HG03196 (cell line): ENCODE measurements around the gene IRAK1BP1.
"Not testable (repeated sequence)": the region's sequence is repeated elsewhere in the genome, so short reads cannot be mapped to it uniquely, and the experiment has no call there.

Source experiments
- ATAC-seq: cut with Tn5 transposase; IDR thresholded peaks from one replicate; pipeline ENCODE4 v1.9.1; 2021; ENCODE audit not compliant: unreplicated experiment

The IRAK1BP1 gene

GRCh38 chr6:78867370-78868040, at the start of gene IRAK1BP1:
Gene IRAK1BP1, plus strand, starts transcription at chr6:78867551. Its CDS starts 26 bp downstream, at chr6:78867577.
- peak; percentile 97 for ATAC-seq

GRCh38 chr6:78824045-78824444, 43.3 kb upstream of the IRAK1BP1 start:
- ATAC-seq, result no peak

GRCh38 chr6:78829407-78829806, 37.9 kb upstream of the IRAK1BP1 start:
- no peak for ATAC-seq

GRCh38 chr6:78830805-78831204, 36.5 kb upstream of the IRAK1BP1 start:
- no peak for ATAC-seq

GRCh38 chr6:78831492-78831891, 35.9 kb upstream of the IRAK1BP1 start:
- no peak for ATAC-seq

- peak; percentile 80 for ATAC-seq
These were observed 35.1 kb upstream of the IRAK1BP1 start for GRCh38 chr6:78832091-78832808.

GRCh38 chr6:78835817-78836216, 31.5 kb upstream of the IRAK1BP1 start:
- ATAC-seq, result no peak

- no peak for ATAC-seq
These were observed 30.8 kb upstream of the IRAK1BP1 start for GRCh38 chr6:78836598-78836997.

- ATAC-seq, result no peak
These were observed 26.2 kb upstream of the IRAK1BP1 start for GRCh38 chr6:78841111-78841510.

GRCh38 chr6:78842953-78843352, 24.4 kb upstream of the IRAK1BP1 start:
- ATAC-seq, result no peak

- ATAC-seq, result no peak
These were observed 22.5 kb upstream of the IRAK1BP1 start for GRCh38 chr6:78844899-78845298.

GRCh38 chr6:78845567-78845966, 21.8 kb upstream of the IRAK1BP1 start:
- ATAC-seq, result no peak

- ATAC-seq, result no peak
These were observed 16.7 kb upstream of the IRAK1BP1 start for GRCh38 chr6:78850621-78851020.

GRCh38 chr6:78851156-78851555, 16.2 kb upstream of the IRAK1BP1 start:
- ATAC-seq, result no peak

- ATAC-seq, result no peak
These were observed 12.8 kb upstream of the IRAK1BP1 start for GRCh38 chr6:78854546-78854945.

GRCh38 chr6:78858339-78858938, 8.9 kb upstream of the IRAK1BP1 start:
- ATAC-seq, result not testable (repeated sequence)

- ATAC-seq, result no peak
These were observed 5.8 kb upstream of the IRAK1BP1 start for GRCh38 chr6:78861509-78861908.

- ATAC-seq, result no peak
These were observed 3.8 kb upstream of the IRAK1BP1 start for GRCh38 chr6:78863576-78863975.

GRCh38 chr6:78864957-78865356, 2.4 kb upstream of the IRAK1BP1 start:
- no peak for ATAC-seq

GRCh38 chr6:78867020-78867369, 356 bp upstream of the IRAK1BP1 start:
- peak; percentile 38 for ATAC-seq

GRCh38 chr6:78868116-78868515, 765 bp downstream of the IRAK1BP1 start:
- ATAC-seq, result no peak

GRCh38 chr6:78875505-78875904, 8.2 kb downstream of the IRAK1BP1 start:
- no peak for ATAC-seq
